ENCODE data around the gene PAPSS1. TPM values are rescaled to one million over a fixed set of nuclear protein-coding genes. Genes with fewer than 3 reads are reported as not detected.

PAPSS1 gene
- total and polyA plus RNA-seq, 9 of the 15 experiments (the other 6 are each of a cell fraction or from before 2014, with no cell fraction given): 21.1 to 53.9 (median 41.9) TPM

DNA sequence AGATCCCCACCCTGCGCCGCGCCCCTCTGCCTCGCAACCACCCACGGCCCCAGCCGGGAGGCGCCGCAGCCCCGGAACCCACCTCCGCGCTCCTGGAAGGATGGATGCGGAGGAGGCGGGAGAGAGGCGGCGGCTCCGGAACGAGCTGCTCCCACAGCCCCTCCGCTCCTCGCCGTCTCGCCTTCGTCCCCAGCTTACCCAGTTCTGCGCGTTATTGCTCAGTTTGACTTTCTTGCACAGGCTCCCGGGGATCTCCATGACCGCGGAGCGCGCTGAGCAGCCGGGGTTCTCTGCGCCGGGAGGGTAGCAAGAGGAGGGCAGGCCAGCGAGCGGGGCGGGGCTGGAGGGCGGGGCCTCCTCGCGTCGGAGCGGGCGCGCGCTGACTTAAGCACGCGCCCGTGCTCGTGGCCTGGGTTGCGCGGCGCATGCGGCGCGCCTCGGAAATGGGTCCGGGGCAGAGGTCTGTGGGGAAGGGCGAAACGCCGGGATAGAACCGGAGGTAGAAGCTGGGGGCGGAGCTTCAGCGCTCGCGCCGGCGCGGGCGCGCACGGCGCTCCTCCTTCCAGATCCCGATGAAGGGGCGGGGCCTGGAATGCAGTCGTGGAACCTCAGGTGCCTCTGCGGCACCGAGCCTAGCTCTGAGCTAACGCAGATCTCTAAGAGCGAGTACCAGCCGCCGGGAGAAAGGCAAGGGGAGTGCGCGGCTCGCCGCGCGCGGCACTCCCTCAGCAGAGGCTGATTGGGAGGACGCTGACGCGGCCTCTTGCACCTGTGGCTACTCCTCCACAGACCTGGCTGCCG lies at the start of gene PAPSS1 (continued):
- TF ChIP-seq, protein P1, sequence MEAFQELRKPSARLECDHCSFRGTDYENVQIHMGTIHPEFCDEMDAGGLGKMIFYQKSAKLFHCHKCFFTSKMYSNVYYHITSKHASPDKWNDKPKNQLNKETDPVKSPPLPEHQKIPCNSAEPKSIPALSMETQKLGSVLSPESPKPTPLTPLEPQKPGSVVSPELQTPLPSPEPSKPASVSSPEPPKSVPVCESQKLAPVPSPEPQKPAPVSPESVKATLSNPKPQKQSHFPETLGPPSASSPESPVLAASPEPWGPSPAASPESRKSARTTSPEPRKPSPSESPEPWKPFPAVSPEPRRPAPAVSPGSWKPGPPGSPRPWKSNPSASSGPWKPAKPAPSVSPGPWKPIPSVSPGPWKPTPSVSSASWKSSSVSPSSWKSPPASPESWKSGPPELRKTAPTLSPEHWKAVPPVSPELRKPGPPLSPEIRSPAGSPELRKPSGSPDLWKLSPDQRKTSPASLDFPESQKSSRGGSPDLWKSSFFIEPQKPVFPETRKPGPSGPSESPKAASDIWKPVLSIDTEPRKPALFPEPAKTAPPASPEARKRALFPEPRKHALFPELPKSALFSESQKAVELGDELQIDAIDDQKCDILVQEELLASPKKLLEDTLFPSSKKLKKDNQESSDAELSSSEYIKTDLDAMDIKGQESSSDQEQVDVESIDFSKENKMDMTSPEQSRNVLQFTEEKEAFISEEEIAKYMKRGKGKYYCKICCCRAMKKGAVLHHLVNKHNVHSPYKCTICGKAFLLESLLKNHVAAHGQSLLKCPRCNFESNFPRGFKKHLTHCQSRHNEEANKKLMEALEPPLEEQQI (IDR thresholded peaks at IDR 0.05): no peak
- TF ChIP-seq ZNF354B (CRISPR knock-in tag; IDR thresholded peaks at IDR 0.05) (no peak), RBM15 (IDR thresholded peaks at IDR 0.05; ENCODE audit: insufficient read depth, low read length) (no peak), BDP1 (IDR thresholded peaks at IDR 0.05; ENCODE audit: insufficient read depth, insufficient read length) (no peak), ZNF174 (CRISPR knock-in tag; IDR thresholded peaks at IDR 0.05) (no peak), RBM34 (IDR thresholded peaks at IDR 0.05; ENCODE audit: borderline replicate concordance, insufficient read depth, low read length) (no peak), RBFOX2 (IDR thresholded peaks at IDR 0.05; ENCODE audit: low read depth, low read length) (peak; percentile 86), ZNF445 (CRISPR knock-in tag; IDR thresholded peaks at IDR 0.05; ENCODE audit: low read depth) (no peak), MYC (IDR thresholded peaks at IDR 0.05; ENCODE audit: low read depth, low read length) (peak; percentile 88), MYC (CRISPR knock-in tag; IDR thresholded peaks at IDR 0.05; ENCODE audit: borderline replicate concordance, low read depth) (0 out of 2 replicates have a peak, but pooled peaks have one; percentile 5), POLR2A (conservative IDR thresholded peaks at IDR 0.05) (peak; percentile 79), PHF8 (IDR thresholded peaks at IDR 0.05; ENCODE audit: borderline replicate concordance, low read length) (peak; percentile 78), KLF16 (IDR thresholded peaks at IDR 0.05) (no peak), ETV5 (CRISPR knock-in tag; IDR thresholded peaks at IDR 0.05; ENCODE audit: low read depth) (no peak), NCOA1 (IDR thresholded peaks at IDR 0.05; ENCODE audit: low read depth) (no peak), CEBPB (tag; IDR thresholded peaks at IDR 0.05) (no peak), TCF7 (IDR thresholded peaks at IDR 0.05; ENCODE audit: borderline replicate concordance) (no peak), KAT8 (IDR thresholded peaks at IDR 0.05; ENCODE audit: low read depth) (no peak), BCOR (IDR thresholded peaks at IDR 0.05) (no peak), ZNF24 (IDR thresholded peaks at IDR 0.05) (no peak), RCOR1 (IDR thresholded peaks at IDR 0.05; ENCODE audit: borderline replicate concordance in 1 of 2, low read depth in 2 of 2, low read length in 2 of 2) (peak in 1 of 2 experiments; percentile 8; a peak in 1 of 4 replicates)
- TF ChIP-seq, protein P2, sequence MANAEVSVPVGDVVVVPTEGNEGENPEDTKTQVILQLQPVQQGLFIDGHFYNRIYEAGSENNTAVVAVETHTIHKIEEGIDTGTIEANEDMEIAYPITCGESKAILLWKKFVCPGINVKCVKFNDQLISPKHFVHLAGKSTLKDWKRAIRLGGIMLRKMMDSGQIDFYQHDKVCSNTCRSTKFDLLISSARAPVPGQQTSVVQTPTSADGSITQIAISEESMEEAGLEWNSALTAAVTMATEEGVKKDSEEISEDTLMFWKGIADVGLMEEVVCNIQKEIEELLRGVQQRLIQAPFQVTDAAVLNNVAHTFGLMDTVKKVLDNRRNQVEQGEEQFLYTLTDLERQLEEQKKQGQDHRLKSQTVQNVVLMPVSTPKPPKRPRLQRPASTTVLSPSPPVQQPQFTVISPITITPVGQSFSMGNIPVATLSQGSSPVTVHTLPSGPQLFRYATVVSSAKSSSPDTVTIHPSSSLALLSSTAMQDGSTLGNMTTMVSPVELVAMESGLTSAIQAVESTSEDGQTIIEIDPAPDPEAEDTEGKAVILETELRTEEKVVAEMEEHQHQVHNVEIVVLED (CRISPR knock-in tag; IDR thresholded peaks at IDR 0.05): peak; percentile 94
- TF ChIP-seq, protein P3, sequence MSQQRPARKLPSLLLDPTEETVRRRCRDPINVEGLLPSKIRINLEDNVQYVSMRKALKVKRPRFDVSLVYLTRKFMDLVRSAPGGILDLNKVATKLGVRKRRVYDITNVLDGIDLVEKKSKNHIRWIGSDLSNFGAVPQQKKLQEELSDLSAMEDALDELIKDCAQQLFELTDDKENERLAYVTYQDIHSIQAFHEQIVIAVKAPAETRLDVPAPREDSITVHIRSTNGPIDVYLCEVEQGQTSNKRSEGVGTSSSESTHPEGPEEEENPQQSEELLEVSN (IDR thresholded peaks at IDR 0.05; ENCODE audit: borderline replicate concordance in 1 of 2, extremely low read depth in 1 of 2, insufficient read depth in 1 of 2, insufficient read length in 1 of 2, low read depth in 1 of 2, low read length in 1 of 2, poor library complexity in 1 of 2, severe bottlenecking in 1 of 2): peak; percentile 7 to 79
- TF ChIP-seq, protein P4, sequence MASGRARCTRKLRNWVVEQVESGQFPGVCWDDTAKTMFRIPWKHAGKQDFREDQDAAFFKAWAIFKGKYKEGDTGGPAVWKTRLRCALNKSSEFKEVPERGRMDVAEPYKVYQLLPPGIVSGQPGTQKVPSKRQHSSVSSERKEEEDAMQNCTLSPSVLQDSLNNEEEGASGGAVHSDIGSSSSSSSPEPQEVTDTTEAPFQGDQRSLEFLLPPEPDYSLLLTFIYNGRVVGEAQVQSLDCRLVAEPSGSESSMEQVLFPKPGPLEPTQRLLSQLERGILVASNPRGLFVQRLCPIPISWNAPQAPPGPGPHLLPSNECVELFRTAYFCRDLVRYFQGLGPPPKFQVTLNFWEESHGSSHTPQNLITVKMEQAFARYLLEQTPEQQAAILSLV (tag; IDR thresholded peaks at IDR 0.05): no peak

All from K562 (cell line).